Fibroblast of skin of left biceps (primary cell): Measurements from ENCODE around the gene MACROH2A1.
"Not testable (repeated sequence)": the region's sequence is repeated elsewhere in the genome, so short reads cannot be mapped to it uniquely, and the experiment has no call there.

Source experiments
- DNase-seq, 2 experiments: peaks; one replicate each; pipeline ENCODE4 v3.0.0-alpha.2; 2013; ENCODE audit warnings: low read depth in 2 of 2

The MACROH2A1 gene

DNA sequence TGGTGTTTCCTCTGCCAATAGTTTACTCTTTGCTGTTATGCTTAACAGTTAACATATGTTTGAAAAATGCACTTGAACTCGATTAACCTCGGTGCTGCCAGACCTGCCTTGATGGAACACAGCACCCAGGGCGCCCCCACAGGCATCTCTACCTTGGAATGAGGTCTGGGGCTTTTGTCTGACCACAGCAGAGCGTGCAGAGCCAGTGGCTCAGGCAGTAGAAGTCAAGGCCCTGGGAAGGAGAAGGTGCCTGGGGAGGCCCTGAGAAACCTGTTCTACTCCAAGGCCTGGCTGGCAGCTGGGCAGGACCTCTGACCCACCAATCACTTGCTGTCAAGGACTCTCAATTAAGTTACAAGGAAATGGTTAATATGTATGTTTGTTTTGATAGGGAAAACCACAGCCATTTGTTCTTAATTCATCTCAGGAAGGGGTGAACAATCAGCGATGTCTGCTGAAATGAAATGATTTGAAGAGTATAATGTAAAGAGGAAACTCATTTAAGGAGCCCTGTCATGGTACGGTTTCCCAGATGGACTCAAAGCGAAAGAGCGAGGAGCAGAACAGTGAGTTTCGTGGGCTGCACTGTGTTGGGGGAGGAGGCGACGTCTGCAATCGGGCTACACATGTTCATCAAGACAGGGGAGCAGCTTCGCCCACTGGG, 21.9 kb downstream of the MACROH2A1 start:
- DNase-seq = no peak

DNA sequence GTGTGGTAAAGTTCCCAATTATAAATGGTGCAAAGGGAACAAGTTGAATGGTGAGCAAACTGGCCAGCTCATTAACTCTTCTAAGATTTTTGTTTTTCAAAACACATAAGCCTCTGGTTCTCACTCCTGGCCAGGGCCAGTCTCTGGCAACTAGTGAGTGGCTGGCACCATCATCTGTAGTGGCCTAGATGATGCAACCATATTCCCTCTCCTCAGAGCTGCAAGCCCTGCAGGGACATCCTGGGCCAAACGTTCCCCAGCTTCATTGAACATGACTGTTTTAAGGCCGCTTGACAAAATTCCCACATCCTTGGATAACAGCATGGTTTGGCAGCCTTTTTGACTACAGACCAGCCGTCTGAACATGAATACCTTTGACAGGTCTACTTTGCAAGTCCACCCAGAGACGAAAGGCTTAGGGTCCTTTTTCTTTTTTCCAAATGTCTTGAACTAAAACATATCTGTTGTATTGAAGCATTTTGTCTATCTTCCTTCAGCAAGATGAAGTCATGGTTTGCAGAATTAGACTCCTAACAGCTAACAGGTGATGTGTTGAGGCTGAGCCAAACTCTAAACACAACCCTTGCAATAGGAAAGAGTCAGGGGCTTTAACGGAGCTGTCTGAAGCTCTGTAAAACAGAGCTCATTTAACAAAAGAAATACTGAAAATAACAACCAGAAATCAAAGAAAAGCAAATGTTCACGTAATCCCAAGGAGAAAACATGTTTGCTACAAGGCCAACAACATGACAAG, 23.8 kb downstream of the MACROH2A1 start:
- DNase-seq = no peak

DNA sequence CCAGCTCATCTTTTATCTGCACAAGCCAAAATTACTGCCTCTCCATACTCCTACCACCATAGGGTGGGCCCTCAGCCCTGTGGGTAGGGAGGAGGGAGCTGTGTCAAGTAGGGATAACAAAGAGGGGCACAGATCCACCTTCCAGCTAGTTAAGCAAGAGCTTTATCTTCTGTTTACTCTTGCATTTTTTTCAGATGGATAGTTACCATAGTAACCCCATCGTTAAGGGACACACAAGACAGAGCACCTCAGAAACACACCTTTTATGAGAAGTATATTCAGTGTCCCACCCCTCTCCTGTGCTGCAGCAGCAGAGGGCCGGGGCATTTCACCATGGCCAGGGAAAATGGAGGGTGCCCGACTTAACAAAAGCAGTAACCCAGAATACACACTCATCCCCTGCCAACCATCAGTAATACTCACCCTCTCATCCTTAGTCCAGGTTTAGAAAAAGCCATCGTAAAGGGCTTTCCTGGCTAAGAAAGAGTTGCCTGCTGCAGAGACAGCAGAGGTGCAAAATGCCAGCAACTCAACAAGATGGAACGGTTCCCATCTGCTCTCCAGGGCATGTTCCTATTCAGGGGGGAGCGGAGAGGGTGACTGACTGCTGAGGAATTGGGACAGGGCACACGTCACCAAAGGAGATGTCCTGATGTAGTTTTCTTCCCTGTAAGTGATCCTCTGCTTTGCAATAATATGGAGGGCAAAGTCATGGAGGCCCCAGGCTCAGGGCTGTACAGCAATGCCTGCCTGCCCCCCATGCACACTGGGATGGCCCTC, 25.1 kb downstream of the MACROH2A1 start:
- no peak for DNase-seq

GRCh38 chr5:135372654-135373381, 26.2 kb downstream of the MACROH2A1 start:
- no peak for DNase-seq

DNA sequence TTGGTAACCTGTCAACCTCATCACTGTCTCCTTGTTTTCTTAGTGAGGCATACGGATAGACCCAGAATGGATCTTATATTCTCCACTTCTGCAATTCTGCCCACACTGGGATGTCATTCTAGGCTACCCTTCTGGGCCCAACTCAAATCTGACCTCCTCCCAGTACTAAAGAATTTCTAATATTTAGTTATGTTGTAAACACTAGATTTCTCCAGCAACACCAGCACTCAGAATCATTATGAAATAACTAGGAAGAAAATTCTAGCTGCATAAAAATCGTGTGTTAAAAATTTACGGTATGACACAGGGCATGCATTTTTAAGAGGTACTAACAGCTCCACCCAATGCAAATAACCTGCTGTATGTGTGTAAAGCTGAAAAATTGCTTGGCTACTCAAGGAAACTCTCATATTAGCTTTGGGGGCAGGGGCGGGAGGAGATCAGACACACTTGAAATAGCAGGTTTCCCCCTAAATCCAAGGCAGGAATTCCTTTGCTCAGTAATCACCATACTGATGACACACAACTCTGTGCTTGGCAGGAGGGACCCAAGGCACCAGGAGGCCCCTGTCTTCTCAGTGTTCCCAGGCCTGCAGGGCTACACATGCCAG, 27.3 kb downstream of the MACROH2A1 start:
- no peak for DNase-seq

- no peak for DNase-seq
Measured at GRCh38 chr5:135369952-135370351, 29.1 kb downstream of the MACROH2A1 start.

DNA sequence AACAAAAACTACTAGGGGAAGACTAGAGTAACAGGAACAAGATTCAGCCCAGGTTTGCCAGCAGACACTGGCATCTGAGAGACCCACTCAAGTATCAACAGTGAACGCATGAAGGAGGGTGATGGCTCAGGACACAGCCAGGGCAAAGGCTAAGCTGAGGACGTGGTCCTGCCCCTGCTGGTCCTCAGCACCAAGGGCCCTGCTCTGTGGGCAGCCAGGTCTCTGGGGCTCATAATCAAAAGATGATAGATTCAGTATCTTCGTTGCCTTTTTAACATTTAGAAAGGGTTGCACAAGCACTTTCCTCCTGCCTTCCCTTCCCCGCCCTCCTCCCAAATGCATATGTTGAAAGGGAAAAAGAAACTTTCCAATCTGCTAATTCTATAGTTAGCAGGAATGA, 31.5 kb downstream of the MACROH2A1 start:
- DNase-seq = no peak

GRCh38 chr5:135367076-135367475, 32.0 kb downstream of the MACROH2A1 start:
- no peak for DNase-seq

- no peak for DNase-seq
Measured at GRCh38 chr5:135365281-135365680, 33.8 kb downstream of the MACROH2A1 start.

DNA sequence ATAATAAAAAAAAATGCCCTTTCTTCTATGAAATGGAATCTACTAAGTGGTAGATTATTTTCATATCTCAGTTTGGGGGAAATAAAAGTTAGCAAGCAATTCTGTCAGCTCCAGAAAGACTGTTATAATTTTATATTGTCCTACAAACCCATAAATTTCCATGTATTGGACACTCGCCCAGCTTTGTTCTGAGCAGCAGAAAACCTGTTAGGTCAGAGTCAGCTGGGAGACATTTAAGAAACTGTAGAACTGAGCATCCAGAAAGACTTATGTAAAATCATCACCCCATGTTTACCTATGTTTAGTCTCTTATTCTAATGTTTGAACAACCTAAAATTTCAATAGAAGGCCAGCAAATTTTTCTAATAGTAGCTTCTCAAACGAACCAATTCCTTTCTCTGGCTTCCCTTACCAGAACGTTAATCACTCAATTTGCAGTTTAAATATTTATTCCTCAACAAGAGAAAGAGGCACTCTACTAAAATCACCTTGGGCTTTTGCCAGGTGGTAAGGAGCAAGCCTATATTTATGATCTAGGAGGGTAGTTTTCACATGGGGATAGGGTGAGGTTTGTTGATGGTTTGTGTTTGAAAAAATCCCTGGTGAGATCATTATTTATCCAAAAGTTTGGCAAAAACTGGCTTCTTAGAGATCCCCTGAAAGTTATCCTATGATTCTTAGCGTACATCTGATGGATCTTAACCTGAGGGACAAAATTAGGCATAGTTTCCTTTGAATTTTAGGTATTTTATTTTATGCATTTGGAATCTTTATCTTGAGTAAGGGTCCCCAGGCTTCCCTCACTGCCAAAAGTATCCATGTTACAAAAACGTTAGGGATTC, 34.4 kb downstream of the MACROH2A1 start:
- no peak for DNase-seq

DNA sequence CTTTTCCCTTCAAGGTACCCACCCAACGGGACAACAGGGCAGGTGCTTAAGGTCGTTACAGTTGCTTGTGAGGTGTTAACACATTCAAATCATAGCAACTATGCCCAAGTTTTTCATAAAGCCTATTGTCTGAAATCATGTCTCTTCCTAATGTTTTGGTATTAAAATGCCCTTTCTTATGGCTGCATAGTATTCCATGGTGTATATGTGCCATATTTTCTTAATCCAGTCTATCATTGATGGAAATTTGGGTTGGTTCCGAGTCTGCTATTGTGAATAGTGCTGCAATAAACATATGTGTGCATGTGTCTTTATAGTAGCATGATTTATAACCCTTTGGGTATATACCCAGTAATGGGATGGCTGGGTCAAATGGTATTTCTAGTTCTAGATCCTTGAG, 35.7 kb downstream of the MACROH2A1 start:
- DNase-seq = not testable (repeated sequence)

DNA sequence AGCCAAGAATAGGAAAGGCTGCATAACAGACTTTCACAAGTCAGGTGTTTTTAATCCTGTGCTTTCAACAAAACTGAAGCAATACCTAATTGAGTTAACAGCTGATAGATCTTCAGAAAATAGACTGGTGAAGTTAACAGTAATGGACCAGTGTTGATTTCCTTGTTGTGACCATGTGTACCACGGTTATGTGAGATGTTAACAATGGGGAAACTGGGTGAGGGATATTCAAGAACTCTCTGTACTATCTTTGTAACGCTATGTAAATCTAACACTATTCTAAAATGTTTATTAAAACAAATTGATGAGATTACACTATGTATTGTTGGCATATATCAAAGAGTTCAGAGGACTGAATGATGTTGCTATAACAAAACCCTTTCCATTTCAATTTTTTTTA, 36.9 kb downstream of the MACROH2A1 start:
- no peak for DNase-seq

DNA sequence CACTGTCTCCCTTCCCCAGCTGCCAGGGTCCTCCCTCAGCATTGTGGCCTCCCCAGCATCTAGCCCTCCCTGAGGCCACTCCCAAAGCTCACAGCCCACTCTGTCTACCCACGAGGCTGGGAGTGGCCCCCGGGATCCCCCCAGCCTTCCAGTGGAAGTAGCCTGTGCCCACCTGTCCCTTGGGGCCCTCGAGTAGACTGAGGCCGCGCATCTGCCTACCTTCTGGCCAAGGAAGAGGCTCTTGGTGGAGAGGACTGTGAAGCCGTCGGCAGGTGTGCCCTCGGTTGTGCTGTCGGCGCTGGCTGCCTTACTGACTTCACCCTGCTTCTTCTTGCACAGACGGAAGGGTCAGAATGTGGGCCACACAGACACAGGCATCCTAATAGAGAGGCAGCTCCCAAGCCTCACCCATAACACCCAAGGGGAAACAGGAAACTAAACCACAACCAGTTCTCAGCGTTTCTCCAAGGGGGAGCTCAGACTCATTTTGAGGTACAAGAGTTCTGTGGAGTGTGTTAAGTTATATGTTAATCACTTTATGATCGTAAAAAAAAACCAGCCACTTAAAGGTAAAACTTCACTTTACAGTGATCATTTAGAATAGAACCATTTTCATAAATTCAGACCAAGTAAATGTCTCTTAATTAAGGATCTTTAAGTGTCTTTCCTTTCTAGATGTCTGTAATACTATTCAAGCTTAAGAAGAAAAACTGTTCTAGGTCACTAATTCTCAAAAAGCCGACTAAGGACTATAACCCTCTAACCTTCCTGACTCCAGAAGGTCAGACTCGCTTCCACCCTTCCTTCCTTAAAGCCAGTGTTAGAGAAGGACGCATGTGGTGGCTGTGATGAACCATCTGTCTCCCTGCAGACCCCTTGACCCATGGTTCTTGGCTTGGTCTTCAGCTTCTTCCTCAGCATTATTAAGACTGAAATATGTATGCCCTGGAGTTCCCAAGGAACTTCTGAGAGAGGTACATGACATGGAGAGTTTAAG, 38.5 kb downstream of the MACROH2A1 start:
- DNase-seq = no peak

DNA sequence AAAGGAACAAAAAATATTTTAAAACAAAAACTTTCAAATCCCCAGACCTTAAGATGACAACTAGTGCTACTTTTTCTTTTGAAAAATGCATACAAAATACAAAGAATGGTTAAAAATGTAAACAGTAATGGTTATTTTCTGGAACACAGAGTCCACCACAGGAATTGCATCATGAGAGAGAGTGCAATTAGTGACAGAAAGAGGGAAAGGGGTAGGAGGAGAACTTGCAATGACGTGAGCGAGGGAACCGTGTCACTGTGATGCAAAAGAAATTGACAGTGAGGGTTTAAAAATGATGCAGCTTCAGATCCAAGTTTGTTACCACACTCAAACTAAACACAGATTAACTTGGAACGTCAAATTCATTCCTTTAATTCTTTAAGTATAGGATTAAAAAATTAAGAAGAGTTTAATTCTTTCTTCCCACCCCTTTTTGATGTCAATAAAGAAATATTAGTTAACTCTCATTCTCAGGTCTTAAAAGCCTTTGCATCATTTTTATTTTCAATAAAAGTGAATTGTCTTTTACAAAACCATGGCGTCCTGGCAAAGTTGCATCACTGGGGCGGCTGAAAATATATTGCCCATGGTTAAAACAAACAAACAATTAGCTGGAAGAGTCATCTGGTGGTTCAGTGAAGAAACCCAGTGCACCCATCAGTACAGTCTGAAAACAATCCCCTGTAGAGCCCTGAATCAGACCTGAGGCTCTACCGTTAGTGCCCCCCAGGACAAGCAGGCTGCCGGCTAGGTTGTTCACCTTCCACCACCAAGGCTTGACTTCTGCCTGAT, 39.5 kb downstream of the MACROH2A1 start:
- no peak for DNase-seq

DNA sequence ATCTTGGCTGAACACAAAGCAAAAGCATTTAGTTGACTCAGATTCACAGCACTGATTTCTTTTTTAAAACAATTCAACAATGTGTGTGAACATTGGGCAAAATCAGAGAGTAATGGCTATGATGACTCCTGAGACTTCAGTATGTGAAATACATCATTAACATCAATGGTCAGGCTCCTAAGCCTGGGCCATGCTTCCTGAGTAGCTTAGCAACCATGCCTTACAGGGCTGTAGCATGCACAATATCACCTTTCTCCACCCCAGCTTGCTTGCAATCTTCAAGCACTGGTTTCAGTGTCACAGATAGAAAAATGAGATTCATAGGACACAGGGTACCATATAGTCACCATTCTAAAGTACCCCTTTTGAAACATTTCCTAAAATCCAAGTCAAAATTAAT, 41.3 kb downstream of the MACROH2A1 start:
- no peak for DNase-seq

DNA sequence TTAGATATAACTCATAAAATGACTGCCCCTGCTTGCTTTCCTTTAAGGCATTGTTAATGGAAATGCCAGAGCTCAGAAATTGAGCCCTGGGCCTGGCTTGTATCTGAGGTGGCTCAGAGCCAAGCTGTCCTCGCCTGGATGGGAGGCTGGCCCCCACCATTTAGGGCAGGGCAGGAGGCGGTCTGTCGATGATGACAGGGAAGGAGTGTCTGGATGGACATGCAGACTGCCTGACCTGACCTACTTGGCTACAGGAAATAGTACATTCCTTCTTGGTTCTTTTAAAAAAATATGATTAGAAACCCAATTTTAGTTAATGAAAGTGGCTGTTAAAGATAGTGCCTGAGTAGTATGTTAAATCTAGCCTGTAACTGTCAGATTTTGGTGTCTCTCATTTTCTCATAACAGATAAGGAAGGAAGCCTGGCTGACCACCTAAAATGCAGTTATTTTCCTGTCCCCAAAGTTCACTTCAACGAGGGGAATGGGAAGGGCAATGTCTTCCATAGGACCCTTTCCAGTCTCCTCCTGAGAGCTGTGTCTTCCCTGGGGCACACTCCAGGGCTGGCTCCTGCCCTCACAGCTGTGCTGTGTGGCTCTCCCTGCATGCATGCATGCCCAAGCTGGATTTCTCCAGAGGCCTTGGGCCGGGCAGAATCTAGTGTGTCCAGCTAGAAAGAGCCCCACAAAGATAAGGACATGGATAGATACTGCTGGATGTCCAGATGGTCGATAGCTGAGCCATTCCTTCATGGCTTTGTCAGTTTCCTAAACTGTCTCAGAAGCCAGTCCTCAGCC, 42.3 kb downstream of the MACROH2A1 start:
- no peak for DNase-seq

DNA sequence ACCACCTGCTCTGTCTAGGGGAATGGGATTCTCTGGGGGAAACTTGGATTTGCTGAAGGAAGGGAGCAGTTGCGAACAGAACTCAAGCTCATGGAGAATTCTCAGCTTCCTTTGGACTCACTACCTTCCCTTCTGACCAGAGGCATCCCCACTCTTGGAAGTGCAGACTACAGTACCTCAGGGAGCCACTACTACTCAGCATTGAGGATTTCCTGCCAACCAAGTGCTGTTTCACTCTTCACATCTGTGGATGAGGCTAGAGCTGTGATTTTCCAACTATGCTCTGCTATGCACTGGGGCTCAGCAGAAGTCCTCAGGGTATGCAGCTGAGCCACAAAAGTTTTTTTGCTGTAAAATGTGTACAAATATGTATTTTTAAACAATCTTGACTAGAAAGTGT, 43.9 kb downstream of the MACROH2A1 start:
- no peak for DNase-seq
